Hematopoietic multipotent progenitor cell treated with erythropoietin and hydrocortisone succinate and interleukin-3 and kit ligand, for 15 days (in vitro differentiated cells): ENCODE data around the gene RBM11.
"Not testable (repeated sequence)": the region's sequence is repeated elsewhere in the genome, so short reads cannot be mapped to it uniquely, and the experiment has no call there.

Experiments used
- DNase-seq: peaks from one replicate; pipeline ENCODE4 v3.0.0-alpha.2; 2015; ENCODE audit warnings: low spot score

Gene RBM11, protein sequence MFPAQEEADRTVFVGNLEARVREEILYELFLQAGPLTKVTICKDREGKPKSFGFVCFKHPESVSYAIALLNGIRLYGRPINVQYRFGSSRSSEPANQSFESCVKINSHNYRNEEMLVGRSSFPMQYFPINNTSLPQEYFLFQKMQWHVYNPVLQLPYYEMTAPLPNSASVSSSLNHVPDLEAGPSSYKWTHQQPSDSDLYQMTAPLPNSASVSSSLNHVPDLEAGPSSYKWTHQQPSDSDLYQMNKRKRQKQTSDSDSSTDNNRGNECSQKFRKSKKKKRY

GRCh38 chr21:14215971-14216641, at the start of gene RBM11:
Gene RBM11, plus strand, starts transcription at chr21:14216157. Its CDS starts 30 bp downstream, at chr21:14216187.
- DNase-seq: peak; percentile 64

DNA sequence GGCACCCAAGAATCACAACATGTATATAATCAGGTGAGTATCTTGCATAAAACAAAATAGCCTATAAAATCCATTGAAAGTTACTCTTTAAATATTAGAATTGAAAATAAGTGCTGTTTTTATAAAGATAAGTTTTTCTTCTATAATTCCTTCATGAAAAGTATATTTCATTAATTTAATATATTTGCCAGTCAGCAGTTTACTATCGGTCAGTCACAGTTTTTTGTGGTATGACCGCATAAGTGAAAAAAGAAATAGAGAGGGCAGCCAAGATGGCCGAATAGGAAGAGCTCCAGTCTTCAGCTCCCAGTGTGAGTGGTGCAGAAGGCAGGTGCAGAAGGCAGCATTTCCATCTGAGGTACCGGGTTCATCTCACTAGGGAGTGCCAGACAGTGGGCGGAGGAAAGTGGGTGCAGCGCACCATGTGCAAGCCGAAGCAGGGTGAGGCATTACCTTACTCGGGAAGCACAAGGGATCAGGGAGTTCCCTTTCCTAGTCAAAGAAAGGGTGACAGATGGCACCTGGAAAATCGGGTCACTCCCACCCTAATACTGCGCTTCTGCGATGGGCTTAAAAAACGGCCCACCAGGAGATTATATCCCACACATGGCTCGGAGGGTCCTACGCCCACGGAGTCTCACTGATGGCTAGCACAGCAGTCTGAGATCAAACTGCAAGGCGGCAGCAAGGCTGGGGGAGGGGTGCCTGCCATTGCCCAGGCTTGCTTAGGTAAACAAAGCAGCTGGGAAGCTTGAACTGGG, 49.3 kb upstream of the RBM11 start:
- not testable (repeated sequence) for DNase-seq

GRCh38 chr21:14206222-14206621, 9.7 kb upstream of the RBM11 start:
- DNase-seq: no peak

DNA sequence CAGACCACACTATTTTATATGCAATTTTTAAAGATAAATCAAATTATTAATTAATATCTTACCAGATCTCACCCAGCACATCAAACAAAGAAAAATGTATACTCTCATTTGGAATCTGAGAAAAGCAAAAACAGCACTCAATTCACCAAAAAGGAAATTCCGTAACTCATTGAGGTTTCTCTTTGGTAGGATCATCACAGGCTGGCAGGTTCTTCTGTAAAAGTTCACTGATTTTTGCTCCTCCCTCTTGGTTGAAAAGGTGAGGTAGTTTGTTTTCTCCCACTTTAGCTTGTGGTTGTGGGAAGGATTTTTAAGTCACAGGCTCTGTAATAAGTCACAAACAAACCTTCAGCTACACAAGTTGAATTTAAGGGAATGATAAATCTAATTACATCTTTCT, 5.2 kb upstream of the RBM11 start, which contains the start of gene LIPI:
LIPI (minus strand) TSS at position 218 of the 400 bp plus-strand sequence; CDS start at position 108, 110 bp downstream.
- no peak for DNase-seq

GRCh38 chr21:14213164-14213563, 2.8 kb upstream of the RBM11 start:
- no peak for DNase-seq

- no peak for DNase-seq
Measured at GRCh38 chr21:14223365-14223764, 7.4 kb downstream of the RBM11 start.

- no peak for DNase-seq
Measured at GRCh38 chr21:14229399-14229798, 13.4 kb downstream of the RBM11 start.

GRCh38 chr21:14235101-14235500, 19.1 kb downstream of the RBM11 start:
- DNase-seq: no peak

- no peak for DNase-seq
Measured at GRCh38 chr21:14236180-14236579, 20.2 kb downstream of the RBM11 start.

GRCh38 chr21:14239281-14239680, 23.3 kb downstream of the RBM11 start:
- no peak for DNase-seq

DNA sequence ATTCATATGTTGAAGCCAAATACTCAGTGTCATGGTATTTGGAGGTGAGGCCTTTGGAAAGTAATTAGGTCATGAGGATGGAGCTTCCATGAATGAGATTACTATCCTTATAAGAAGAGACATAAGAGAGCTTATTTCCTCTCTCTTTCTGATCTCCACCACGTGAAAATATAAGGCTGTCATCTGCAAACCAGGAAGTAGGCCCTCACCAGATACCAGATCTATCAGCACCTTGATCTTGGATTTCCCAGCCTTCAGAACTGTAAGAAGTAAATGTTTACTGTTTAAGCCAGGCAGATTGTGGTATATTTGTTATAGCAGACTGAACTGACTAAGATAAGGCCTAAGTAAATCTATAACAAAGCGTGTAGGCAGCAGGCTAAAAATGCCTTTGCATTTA, 25.3 kb downstream of the RBM11 start:
- no peak for DNase-seq

DNA sequence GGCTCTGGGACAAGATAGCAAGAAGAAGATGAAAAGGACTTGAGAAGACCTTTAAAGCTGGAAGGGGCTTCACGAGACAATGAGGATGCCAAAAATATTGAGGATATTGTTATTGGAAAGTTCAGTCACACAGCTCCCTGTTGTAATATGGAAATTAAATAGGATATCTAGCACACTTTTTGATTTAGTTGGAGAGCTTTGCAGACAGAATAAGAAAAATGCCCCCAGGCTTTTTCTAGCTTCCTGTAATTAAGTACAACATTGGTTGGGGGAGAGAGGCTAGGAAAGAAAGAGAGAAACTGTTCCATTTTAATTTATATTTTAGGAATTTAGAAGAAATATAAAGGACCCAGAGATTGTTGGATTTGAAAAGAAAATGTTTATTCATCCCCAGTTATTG, 27.5 kb downstream of the RBM11 start:
- DNase-seq: no peak

DNA sequence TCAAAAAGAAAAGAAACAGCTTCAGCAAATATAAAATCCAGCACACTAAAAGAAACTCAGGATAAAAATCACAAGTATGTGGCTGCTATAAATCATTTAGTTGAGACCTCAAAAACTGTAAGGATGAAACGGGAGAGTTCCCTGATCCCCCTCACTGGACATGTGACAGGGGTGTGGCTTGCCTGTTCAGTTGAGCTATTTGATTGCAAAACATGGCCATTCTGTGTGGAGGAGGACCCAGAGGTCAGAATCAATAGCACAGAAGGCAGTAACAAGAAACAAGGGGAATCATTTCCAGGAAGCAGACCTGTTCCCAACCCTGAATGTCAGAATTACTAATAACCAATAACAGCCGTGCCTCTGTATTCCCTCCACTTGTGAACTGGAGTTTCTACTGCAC, 27.9 kb downstream of the RBM11 start:
- no peak for DNase-seq

DNA sequence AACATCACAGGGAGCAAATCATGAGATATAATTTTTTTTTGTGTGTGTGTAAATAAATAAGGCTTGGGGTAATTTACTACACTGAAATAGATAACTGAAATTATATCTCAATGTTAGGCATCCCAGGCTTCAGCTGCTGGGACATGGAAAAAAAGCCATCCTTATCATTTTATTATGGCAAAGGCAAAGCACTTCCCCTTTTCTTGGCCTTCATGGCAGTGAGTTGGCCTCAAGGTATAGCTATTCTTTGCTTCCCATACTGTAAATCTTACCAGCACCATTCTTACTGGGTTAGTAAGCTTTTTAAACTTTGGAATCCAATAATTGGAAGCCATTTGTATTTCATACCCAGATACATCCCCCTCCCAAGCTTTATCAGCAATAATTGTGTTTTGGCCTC, 29.0 kb downstream of the RBM11 start:
- no peak for DNase-seq

DNA sequence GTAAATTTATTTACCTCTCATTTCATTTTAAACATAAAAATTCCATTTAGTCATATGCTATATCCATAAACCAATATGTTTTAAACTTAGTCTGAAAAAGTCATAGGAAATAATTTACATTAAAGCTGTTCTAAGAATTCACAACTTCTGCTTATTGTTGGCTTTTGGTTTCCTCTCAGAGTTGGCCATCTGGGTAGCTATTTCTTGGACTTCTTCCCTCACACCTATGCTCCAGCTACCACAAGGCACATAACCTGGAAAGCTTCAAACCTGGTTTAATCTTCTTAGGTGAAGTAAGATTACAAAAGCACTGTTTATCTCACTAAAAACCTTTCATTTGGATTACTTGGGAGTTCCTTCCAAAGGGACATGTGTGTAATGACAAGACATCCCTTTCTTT, 29.8 kb downstream of the RBM11 start:
- DNase-seq: no peak

DNA sequence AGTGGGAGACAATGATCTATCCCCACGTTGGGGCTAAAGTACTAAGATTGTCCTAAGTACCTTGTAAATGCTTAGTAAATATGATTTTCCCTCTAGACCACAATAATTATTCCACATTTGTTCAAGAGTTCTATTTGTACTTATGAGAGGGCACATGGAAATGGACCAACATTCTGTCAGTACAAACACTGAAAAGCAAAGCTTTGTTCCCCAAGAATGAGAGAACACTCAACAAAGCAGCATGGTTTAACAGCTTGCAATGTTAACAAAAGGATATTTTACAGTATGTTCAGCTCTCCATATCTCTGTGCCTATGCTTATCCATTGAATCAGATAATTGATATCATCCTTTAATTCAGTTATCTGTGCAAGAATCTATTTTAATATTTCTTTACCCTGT, 35.4 kb downstream of the RBM11 start:
- DNase-seq: no peak

DNA sequence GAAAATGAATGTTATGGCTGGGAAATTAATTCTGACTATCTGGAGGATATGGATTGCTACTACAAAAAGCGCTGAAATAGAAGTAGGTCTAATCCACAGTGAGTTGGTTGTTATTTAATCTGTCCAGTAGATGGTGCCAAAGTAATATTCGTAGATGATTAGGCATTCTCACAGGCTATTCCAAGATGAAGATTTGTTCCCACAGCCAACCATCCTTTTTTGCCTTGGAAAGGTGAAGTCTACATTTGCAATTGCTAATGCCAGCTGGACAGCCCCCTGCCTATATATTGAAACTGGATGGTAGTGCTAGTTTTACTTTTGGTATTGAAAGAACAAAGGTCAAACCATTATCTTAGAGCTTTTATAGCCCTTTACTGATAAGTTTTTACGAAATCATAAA, 43.8 kb downstream of the RBM11 start:
- DNase-seq: peak; percentile 74

- no peak for DNase-seq
Measured at GRCh38 chr21:14260174-14260764, 44.3 kb downstream of the RBM11 start.

DNA sequence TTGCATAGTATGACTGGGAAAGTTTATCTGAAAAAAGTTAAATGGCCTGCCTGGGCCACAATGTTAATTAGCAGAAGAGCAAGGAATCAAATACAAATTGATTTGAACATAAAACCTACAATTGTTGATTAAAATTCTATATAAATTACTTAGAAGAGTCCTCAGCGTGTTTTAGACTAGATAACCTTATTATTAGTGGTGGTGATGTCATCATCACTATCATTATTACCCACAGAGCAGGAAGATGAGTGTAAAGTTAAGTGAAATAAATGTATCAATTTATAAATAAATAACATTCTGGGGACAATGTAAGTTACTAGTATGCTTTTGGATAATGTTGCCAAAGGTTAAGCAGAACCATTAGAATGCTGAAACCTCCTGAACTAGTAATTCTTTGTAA, 46.1 kb downstream of the RBM11 start:
- DNase-seq: peak; percentile 35

DNA sequence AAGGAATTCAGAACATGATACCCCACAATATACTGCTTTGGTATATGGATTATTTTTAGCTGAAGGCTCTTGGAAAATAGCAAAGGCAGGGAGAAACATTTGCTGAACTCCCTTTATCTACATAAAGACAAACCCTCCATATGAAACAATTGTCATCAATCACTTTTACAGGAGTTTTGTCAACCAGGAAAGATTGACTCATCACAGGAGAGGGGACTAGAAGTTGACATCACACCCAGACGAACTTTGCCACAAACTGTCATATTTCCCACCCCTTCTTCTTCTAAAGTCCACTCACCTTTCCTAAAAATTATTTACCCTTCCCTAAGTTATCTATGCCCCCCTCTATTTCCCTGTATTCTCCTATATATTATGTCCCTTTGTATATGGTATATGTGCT, 47.9 kb downstream of the RBM11 start:
- DNase-seq: no peak

GRCh38 chr21:14265023-14265422, 49.1 kb downstream of the RBM11 start:
- DNase-seq: no peak

- DNase-seq: no peak
Measured at GRCh38 chr21:14267076-14267475, 51.1 kb downstream of the RBM11 start.

- DNase-seq: peak; percentile 75
Measured at GRCh38 chr21:14270631-14271030, 54.7 kb downstream of the RBM11 start.
